T-helper 9 cell (primary cell): ENCODE measurements around the gene DPF1.
A peak's percentile ranks its signal among the peaks of the same experiment; 100 is the strongest.
"Not testable (repeated sequence)": the region's sequence is repeated elsewhere in the genome, so short reads cannot be mapped to it uniquely, and the experiment has no call there.

Experiments used
- DNase-seq: peaks from one replicate; pipeline ENCODE4 v3.0.0-alpha.2; 2020

DPF1 gene

GRCh38 chr19:38250428-38250820, 26.4 kb upstream of the DPF1 start:
- no peak for DNase-seq

DNA sequence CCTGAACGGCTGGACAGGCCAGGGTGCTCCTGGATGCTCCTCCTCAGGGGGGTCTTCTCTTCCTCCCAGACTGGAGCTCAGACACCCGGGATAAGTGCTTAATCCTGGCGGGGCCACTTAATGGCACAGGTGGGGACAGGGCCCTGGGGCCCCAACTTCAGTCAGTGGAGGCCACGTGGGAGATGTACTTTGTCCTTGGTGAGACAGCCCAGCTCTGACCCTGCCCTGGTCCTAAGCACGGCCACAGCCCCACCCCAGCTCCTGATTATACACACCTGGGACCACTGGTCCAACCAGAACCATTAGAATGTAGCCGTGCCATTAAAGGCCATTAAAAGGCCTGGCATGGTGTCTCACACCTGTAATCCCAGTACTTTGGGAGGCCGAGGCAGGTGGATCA, 24.4 kb upstream of the DPF1 start:
- DNase-seq = no peak

- DNase-seq = no peak
Measured at GRCh38 chr19:38247734-38248268, 23.8 kb upstream of the DPF1 start.

DNA sequence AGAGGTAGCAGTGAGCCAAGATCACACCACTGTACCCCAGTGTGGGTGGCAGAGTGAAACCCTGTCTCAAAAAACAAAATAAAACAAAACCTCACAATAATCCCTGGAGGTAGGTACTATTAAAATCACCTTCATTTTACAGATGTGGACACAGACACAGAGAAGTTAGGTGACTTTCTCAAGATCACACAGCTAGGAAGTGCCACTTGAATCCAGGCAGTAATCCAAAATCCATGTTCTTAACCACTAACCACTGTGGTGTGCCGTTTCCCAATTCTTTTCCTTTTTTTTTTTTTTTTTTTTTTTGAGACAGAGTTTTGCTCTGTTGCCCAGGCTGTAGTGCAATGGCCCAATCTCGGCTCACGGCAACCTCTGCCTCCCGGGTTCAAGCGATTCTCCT, 23.1 kb upstream of the DPF1 start:
- no peak for DNase-seq

GRCh38 chr19:38245826-38246498, 21.9 kb upstream of the DPF1 start:
- DNase-seq = no peak

GRCh38 chr19:38243279-38243673, 19.3 kb upstream of the DPF1 start:
- DNase-seq = no peak

DNA sequence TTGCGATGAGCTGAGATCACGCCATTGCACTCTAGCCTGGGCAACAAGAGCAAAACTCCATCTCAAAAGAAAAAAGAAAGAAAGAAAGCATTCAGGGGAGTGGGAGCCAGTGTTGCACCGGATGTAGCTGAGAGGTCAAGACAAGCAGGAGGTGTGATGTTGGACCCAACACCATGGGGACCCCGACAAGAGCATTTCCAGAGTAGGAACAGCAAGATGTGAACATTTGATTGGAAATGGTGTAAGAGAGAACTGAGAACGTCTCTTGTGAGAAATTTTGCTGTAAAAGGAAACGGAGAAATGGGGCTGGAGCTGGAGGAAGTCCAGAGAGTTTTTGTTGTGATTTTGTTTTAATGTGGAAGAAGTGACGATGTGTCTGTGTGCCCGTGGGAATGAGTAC, 15.8 kb upstream of the DPF1 start:
- DNase-seq = no peak

DNA sequence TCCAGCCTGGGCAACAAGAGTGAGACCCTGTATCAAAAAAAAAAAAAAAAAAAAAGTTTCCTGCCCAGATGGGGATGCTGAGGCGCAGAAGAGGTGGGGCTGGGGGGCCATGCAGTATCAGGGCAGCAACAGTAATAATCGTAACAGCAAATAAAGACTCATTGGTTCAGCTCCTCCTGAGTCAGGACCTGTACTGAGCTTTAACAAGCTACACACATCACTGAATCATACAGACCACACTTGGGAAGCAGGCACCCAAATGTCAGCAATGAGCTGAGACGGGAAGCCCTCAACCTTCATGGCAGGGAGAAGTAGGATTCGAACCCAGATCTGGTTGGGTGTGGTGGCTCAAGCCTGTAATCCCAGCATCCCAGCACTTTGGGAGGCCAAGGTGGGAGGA, 10.6 kb upstream of the DPF1 start:
- DNase-seq = no peak

- peak; percentile 72 for DNase-seq
Measured at GRCh38 chr19:38233740-38234251, 9.8 kb upstream of the DPF1 start.

DNA sequence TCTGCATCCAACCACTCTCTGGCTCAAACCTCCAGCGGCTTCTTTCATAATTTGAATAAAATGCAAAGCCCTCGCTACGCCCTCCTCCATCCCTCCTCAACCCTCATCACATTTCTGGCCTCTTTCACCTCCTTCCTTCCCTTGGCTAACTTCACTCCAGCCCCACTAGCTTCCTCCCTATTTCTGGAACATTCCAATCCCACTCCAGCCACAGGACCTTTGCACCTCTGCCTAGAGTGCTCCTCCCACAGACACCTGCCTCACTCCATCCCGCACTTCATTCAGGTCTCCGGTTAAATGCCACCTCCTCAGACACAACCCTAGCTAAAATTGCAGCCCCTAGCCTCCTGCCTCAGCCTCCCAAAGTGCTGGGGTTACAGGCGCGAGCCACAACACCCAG, 7.9 kb upstream of the DPF1 start:
- DNase-seq = no peak

DNA sequence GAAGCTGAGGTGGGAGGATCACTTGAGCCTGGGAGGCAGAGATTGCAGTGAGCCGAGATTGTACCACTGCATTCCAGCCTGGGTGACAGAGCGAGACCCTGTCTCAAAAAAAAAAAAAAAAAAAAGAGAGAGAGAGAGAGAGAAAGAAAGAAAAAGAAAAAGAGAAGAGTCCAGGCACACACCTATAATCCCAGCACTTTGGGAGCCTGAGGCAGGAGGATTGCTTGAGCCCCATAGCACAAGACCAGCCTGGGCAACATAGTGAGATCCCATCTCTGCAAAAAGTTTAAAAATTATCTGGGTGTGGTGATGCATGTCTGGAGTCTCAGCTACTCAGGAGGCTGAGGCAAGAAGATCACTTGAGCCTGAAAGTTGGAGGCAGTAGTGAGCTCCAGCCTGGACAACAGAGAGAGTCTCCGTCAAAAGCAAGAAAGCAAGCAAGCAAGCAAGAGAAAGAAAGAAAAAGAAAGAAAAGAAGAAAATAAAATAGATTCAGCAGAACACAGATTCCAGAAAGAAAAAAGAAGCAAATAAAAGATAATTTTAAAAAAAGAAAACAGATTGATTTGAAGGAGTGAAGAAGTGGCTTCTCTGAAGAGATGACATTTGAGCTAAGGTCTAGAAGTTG, 6.6 kb upstream of the DPF1 start:
- DNase-seq = not testable (repeated sequence)

GRCh38 chr19:38229585-38230073, 5.6 kb upstream of the DPF1 start:
- peak; percentile 43 for DNase-seq

- DNase-seq = no peak
Measured at GRCh38 chr19:38228491-38229439, 4.7 kb upstream of the DPF1 start.

GRCh38 chr19:38228005-38228377, 4.0 kb upstream of the DPF1 start:
- no peak for DNase-seq

GRCh38 chr19:38227287-38228004, 3.4 kb upstream of the DPF1 start:
- no peak for DNase-seq

GRCh38 chr19:38224863-38225218, 819 bp upstream of the DPF1 start:
- not testable (repeated sequence) for DNase-seq

- no peak for DNase-seq
Measured at GRCh38 chr19:38223617-38224013, 407 bp downstream of the DPF1 start.

GRCh38 chr19:38223119-38223523, 901 bp downstream of the DPF1 start:
- no peak for DNase-seq

DNA sequence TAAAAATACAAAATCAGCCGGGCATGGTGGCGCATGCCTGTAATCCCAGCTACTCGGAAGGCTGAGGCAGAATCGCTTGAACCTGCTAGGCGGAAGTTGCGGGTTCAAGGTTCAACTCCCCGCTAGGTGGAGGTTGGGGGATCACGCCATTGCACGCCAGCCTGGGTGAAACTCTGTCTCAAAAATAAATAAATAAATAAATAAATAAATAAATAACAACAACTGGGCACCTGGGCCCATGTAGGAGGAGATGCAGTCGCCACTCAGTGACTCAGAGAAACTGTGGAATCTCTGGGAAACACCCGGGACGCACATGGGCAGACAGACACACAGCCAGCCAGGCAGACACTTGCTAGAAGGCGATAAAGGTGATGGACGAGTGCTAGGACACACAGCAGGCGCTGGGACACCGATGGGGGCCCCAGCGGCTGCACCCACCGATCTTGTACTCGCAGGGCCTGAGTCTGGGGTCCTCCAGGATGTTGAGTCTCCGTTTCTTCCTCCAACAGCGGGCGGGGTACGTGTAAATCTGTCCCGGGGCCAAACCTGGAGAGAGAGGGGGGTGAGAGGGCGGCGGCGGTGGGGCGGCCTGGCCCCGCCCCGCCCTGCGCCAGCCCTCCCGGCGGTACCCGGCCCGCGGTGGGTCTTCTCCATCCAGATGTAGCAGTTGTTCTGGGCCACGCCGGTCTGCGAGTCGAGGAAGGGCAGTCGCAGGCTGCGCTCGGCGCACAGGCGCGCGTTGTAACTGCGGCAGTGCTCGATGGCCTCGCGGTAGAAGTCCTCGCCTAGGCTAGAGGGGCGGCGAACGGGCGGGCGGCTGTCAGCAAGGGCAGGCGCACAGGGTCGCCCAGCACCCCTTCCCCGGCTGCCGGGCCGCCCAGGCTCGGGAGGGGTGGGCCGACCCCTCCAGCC, 1.8 kb downstream of the DPF1 start:
- no peak for DNase-seq

DNA sequence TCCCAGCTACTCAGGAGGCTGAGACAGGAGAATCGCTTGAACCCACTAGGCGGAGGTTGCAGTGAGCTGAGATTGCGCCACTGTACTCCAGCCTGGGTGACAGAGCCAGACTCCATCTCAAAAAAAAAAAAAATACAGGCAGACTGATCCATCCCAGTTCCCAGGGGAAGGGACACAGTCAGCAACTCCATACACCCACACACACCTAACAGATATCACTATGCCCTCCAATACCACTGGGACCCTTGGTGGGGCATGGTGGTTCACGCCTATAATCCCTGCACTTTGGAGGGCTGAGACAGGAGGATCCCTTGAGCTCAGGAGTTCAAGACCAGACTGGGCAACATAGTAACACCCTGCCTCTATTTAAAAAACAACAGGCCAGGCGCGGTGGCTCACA, 2.6 kb downstream of the DPF1 start:
- DNase-seq = no peak

GRCh38 chr19:38219221-38219620, 4.8 kb downstream of the DPF1 start:
- no peak for DNase-seq
